Amygdala (tissue), 56 donors: Measurements from ENCODE around the gene RBM38.

Experiments
- DNase-seq, 56 donors: peaks; one replicate each; lab custom pipeline; 2025; lab: John Stamatoyannopoulos, UW

Gene RBM38

GRCh38 chr20:57432480-57432861 is 41.3 kb downstream of the RBM38 start:
- DNase-seq, result no peak

DNA sequence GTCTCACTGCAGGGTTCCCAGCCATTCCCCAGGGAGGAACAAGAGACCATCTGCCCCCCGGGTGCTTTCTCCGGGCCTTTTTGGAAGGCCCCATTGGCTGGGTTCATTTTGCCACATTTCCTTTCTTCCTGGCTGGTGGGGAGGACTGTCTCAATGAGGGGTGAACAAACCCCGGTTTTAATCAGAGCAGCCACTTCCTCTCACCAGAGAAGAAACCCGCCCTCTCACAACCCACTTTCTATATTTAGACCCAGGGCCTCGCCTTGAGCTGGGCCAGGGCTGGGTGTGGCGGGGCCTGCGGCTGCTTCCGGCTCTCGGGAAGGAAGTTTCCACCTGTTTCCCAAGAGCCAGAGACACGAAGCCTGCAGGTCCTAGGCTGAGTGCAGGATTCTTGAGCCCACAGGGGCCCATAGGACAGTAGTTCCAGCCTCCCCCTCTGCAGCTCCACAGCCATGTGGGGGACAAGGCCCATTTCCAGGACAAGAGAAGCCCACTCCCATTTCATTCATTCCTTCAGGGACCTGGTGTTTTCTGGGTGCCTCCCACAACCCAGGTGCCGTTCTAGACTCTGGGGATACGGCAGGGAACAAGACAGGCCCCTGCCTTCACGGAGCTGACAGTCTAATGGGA is 41.8 kb downstream of the RBM38 start:
- no peak for DNase-seq

- no peak for DNase-seq
Measured at GRCh38 chr20:57433657-57434389, 42.6 kb downstream of the RBM38 start.

- peak in 2 of 56 donors; percentile 8 to 29 for DNase-seq
Measured at GRCh38 chr20:57434390-57434700, 43.1 kb downstream of the RBM38 start.

DNA sequence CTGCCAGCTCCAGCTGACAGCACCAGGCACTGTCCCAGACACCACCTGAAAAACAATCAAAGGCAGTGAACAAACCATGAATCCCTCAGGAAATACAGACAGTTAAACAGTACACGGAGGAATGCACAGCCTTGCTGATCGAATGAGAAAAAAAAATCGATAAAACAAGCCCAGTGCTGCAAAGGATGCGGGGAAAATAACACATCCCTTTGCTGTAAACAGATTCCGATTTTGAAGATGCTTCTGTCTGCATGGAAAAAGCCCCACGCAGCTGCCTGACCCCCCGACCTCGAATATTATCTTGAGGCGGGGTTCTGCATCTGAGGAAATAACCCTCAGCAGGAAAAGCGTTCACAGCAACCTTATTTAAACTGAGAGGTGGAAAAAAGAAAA is 43.9 kb downstream of the RBM38 start:
- DNase-seq, result no peak

GRCh38 chr20:57435498-57436222 is 44.5 kb downstream of the RBM38 start:
- peak in 50 of 56 donors; percentile 4 to 86 (median 60) for DNase-seq

DNA sequence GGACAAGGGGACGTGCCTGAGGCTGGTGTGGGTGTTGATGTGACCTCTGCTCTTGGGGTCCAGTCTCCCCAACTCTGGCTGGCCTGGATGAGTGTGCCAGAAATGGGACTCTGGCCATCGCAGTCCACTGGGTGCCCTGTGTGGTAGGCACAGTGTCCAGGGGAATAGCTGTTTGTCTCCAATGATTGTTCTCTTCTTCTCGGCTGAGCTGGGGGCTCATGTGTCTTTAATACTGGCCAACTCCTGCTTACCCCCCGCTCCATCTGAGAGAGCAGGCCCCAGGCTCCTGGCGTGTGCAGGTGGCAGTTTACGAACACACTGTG is 45.0 kb downstream of the RBM38 start:
- no peak for DNase-seq

DNA sequence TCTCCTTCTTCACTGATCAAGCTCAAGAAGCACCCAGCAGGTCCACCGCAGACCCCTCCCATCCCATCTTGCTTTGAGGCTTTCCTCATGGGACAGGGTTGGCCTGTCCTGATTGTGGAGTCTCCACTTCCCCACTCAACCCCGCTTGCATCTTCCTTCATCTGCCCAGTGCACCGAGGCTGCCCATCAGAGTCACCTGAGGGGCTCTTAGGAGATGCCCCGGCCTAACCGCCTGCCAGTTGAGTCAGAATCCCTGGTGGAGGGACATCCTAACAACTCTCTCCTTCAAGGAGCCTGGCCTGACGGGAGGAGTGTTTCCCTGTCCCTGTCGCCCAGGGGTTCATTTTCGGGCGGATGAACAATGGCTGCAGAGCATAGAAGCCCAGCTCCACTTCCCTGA is 46.1 kb downstream of the RBM38 start:
- no peak for DNase-seq

DNA sequence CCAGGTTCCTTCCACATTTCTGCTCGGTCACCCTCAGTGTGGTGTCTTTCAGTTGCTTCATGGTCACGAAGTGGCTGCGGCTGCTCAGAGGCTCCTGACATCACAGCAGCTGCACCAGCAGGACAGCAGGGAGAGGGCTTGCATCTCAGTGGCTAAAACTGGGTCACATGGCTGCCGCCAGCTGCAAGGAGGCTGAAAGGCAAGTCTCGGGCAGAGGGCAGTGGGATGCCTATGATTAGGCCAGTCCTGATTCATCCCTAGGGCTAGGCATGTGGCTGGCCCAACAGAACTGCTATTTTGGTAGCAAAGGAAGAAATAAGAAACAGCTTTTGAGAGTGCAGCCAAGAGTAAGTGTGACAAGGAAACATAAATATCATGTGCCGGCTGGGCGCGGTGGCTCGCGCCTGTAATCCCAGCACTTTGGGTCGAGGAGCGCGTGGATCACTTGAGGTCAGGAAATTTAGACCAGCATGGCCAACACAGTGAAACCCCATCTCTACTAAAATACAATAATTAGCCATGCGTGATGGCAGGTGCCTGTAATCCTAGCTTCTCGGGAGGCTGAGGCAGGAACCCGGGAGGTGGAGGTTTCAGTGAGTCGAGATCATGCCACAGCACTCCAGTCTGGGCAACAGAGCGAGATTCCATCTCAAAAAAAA is 46.6 kb downstream of the RBM38 start:
- DNase-seq, result no peak

DNA sequence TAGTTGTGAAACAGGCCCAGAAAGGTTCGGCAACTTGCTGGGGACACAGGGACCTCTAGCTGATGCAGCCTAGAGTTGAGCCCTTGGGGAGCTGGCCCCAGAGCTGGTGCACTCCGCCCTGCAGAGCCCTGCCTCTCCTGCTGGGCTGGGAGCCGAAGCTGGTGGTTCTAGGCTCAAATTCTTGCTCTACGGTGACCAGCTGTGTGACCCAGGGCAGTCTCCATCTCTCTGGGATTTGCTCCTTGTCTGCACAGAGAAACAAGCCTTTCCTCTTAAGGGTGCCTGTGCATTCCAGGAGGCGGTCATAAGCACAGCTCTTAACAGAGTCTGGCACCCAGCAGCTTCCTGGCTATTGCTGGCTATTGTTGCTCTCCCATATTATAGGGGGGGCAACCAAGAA is 47.4 kb downstream of the RBM38 start:
- DNase-seq, result no peak

- peak in 39 of 56 donors; percentile 6 to 70 (median 39) for DNase-seq
Measured at GRCh38 chr20:57439432-57439831, 48.2 kb downstream of the RBM38 start.

DNA sequence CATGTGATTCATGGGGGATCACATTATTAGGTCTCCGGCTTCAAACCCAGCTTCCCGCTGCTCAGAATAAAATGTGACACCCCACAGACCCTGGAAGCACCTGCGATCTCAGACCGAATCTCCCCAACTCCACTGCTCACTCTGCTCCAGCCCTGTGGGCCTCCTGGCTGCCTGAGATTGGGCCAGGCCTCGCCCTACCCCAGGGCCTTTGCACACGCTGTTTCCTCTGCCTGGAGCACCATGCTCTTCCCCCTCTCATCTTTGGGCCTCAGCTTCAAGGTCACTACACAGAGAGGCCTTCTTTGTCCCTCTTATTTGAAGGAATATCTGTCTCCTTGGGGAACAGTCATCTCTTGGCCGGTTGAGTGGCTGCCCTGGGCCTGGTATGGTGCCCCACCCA is 48.8 kb downstream of the RBM38 start:
- DNase-seq, result no peak

DNA sequence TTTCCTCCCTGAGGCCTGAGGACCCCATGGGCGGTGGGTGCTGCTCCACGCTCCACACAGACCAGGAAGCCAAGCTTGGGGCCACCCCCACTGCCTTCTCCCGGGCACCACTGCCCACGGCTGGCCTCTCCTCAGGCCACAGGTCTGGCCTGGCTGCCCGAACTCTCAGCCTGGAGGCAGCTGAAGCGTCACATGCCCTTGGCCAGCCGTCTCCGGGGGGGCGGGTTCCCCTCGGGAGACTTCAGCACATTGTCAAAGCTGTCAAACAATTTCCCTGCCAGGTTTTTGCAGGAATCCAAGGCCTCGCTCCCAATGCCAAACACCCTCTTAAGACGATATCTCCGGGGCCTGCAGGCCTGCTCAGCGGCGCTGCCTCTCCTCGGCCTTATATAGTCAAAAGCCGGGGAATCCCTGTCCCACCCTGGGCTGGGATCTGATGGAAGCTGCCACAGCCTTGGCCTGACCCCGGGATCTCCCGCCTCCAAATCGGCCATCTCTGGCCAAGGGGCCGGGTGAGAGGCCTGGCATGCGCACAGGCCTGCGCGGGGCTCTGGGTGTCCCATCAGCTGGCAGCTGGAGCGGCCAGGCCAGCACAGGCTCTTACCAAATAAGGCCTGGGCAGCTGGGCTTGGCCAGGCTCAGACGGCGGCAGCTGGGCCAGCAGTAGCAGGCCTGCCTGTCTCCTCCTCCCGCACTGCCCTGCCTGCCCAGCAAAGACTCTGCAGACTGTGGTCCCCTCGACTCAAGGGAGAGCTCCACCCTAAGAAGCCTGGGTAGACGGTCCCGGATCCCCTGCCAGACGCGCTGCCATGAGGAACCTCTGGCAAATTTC is 49.7 kb downstream of the RBM38 start:
- peak; percentile 37 to 97 (median 85) for DNase-seq

DNA sequence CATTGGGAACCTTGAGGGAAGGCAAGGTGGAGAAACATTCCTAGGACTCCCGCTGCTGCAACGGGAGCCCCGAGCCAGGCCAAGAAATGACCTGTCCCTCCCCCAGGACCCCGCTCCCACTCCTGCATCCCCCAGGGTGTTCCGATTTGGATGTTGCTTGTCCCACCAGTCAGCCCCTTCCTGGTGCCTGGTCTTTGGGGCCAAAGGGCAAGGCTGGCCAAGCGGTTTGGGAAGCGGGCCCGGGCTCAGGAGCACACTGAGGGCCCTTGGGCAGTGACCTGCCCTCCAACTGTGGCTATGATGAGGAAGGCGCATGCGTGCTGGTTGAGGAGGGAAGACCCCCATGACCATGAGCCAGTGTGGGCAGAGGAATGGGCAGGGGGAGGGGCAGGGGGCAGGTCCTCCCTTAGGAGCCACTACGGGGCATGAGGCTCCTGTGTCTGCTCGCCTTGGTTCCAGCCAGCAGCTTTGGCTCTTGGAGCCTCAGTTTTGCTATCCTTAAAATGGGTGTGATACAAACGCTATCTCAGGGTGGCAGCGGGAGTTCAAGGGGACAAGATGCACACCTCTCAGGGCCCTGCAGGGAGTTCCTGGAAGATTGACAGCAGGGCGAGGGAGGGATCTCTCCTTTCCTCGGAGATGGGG is 50.4 kb downstream of the RBM38 start:
- DNase-seq, result peak in 1 of 56 donors; percentile 39

DNA sequence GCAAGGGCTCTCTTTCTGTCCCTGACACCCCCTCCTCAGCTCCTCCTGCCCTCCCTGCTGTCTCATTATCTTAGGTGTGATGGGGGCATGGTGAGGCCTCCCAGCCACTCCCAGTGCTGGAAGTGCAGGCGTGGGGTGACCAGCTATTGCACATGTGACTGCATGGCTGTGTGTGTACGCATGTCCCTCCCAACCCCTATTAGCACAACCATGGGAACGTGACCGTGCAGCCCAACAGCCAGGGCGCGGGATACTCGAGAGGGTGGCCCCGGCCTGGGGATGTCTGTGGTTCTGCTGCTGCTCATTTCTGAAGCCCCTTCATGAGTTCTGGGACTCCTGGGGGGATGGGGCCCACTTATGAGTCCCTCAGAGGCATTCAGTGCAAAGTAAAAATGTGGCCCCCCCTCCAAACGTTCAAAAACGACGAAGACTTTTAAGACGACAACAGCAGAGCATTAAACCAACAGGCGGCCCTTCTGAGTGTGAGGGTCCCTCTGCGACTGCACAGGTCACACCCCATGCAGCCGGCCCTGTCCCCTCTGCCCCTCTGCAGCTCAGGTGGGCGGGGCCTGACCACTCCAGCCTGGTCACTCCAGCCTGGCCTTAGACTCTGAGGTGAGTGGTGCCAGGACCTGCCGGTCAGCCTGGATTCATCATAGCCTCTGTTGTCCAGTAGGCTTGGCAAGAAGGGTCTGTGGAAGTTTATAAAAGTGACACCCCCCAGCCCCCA is 51.1 kb downstream of the RBM38 start:
- DNase-seq, result no peak

DNA sequence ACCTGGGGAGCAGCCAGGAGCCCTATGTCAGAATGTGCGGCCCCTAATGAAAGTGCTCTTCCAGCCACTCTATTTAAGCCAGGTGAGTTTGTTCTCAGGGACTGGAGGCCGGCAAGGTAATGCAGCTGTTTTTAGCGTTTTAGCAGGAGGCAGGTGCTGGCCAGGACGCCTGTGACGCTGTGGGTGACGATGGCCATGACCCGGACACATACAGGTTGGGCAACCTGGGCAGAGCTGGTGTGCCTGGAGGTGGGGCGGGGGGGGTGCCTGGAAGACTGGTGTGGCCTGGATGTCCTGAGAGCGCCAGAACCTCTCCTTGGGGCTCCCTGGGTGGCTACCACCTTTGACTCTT is 51.7 kb downstream of the RBM38 start:
- no peak for DNase-seq

- no peak for DNase-seq
Measured at GRCh38 chr20:57443349-57444265, 52.4 kb downstream of the RBM38 start.

DNA sequence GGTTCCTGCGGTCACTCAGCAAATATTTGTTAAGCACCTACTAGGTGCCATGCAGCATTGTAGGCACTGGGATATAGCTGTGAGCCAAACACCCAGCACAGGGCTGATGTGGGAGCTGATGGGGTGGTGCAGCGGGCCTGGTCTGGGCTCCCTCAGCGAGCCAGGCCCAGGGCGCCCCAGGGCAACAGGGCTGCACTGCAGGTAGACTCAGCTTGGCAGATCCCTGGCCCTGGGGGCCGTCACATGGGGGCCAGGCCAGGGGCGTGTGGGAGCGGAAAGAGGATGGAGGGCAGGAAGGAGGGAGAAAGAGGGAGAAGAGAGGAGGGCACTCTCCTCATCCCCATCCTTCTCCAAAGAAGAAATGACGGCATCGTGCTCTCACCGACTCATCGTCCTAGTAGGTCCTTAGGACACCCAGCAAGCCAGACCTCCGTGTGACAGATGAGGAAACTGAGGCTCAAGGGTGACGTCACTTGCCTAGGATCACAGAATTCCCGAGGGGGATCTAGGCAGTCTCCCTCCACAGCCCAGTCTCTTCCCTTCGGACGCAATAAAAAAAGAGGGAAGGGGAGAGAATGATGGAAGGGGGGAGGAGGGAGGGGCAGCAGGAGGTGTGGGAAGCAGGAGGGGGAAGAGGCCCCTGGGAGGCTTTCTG is 53.3 kb downstream of the RBM38 start:
- DNase-seq, result no peak
